PFSK-1 (cell line): ENCODE results near the gene FIBCD1.

Source experiments
- POLR2AphosphoS5 ChIP-seq: IDR thresholded peaks from 2 replicates; pipeline ENCODE4 v1.6.1; 2012; ENCODE audit warnings: low read depth, mild to moderate bottlenecking, control low read depth, low read length, moderate library complexity
- TAF1 ChIP-seq: IDR thresholded peaks from 2 replicates; pipeline ENCODE4 v1.6.1; 2012; ENCODE audit warnings: low read length, control low read depth, borderline replicate concordance; ENCODE audit not compliant: insufficient read depth

GRCh38 chr9:130896233-130897014, 42.6 kb downstream of the FIBCD1 start, which contains the start of gene QRFP:
- TF ChIP-seq POLR2AphosphoS5 (no peak), TAF1 (no peak)
